Skin epidermis (tissue), 12 donors: ENCODE results near the gene NUP93.
"Not testable (repeated sequence)": the region's sequence is repeated elsewhere in the genome, so short reads cannot be mapped to it uniquely, and the experiment has no call there.

Experiments
- H3K27ac ChIP-seq, 21 experiments: fragments of 200-600 bp; sonication (generic) in 11 of 21; one replicate each; pipeline ENCODE4 v1.5.0; 2020; ENCODE audit warnings: mild to moderate bottlenecking in 3 of 21, inconsistent platforms in 2 of 21, moderate library complexity in 2 of 21
- H3K4me3 ChIP-seq, 7 experiments: fragments of 200-600 bp; sonication (generic) in 2 of 7; one replicate each; pipeline ENCODE4 v1.5.0; 2020; ENCODE audit warnings: inconsistent platforms in 2 of 7, mild to moderate bottlenecking in 2 of 7, moderate library complexity in 1 of 7

Gene NUP93

GRCh38 chr16:56807011-56807675 is 77.2 kb downstream of the NUP93 start:
- H3K27ac ChIP-seq: no peak overlapping the region
- H3K4me3 ChIP-seq: no peak overlapping the region

- H3K27ac ChIP-seq, H3K4me3 ChIP-seq: not testable (repeated sequence)
These were observed 77.7 kb downstream of the NUP93 start for GRCh38 chr16:56807676-56808067.

GRCh38 chr16:56810954-56811353 is 81.0 kb downstream of the NUP93 start:
- no peak overlapping the region for H3K4me3 ChIP-seq
- H3K27ac ChIP-seq: no peak overlapping the region

GRCh38 chr16:56811602-56812001 is 81.7 kb downstream of the NUP93 start:
- not testable (repeated sequence) for H3K4me3 ChIP-seq, H3K27ac ChIP-seq

- H3K4me3 ChIP-seq: no peak overlapping the region
These were observed 83.0 kb downstream of the NUP93 start for GRCh38 chr16:56812884-56813283.

GRCh38 chr16:56814537-56815432 is 84.9 kb downstream of the NUP93 start:
- Histone ChIP-seq H3K4me3 (no peak overlapping the region), H3K27ac (no peak overlapping the region)

More at GRCh38 chr16:56812884-56813283, 83.0 kb downstream of the NUP93 start:
- no peak overlapping the region for H3K27ac ChIP-seq

GRCh38 chr16:56815721-56816120 is 85.8 kb downstream of the NUP93 start:
- H3K27ac ChIP-seq: no peak overlapping the region
- no peak overlapping the region for H3K4me3 ChIP-seq

GRCh38 chr16:56817056-56817455 is 87.1 kb downstream of the NUP93 start:
- H3K27ac ChIP-seq: no peak overlapping the region

GRCh38 chr16:56817938-56818337 is 88.0 kb downstream of the NUP93 start:
- no peak overlapping the region for H3K27ac ChIP-seq
- no peak overlapping the region for H3K4me3 ChIP-seq

More at GRCh38 chr16:56817056-56817455, 87.1 kb downstream of the NUP93 start:
- no peak overlapping the region for H3K4me3 ChIP-seq

- H3K27ac ChIP-seq: no peak overlapping the region
These were observed 93.3 kb downstream of the NUP93 start for GRCh38 chr16:56823081-56823733.

GRCh38 chr16:56824331-56824730 is 94.4 kb downstream of the NUP93 start:
- Histone ChIP-seq H3K4me3 (no peak overlapping the region), H3K27ac (no peak overlapping the region)

More at GRCh38 chr16:56823081-56823733, 93.3 kb downstream of the NUP93 start:
- H3K4me3 ChIP-seq: no peak overlapping the region

- Histone ChIP-seq H3K27ac (no peak overlapping the region), H3K4me3 (no peak overlapping the region)
These were observed 94.9 kb downstream of the NUP93 start for GRCh38 chr16:56824804-56825203.

- Histone ChIP-seq H3K27ac (no peak overlapping the region), H3K4me3 (no peak overlapping the region)
These were observed 95.9 kb downstream of the NUP93 start for GRCh38 chr16:56825826-56826225.

GRCh38 chr16:56828647-56829046 is 98.7 kb downstream of the NUP93 start:
- H3K4me3 ChIP-seq: no peak overlapping the region
- H3K27ac ChIP-seq: no peak overlapping the region

GRCh38 chr16:56830669-56831068 is 100.7 kb downstream of the NUP93 start:
- no peak overlapping the region for H3K4me3 ChIP-seq

GRCh38 chr16:56832768-56833167 is 102.8 kb downstream of the NUP93 start:
- Histone ChIP-seq H3K4me3 (no peak overlapping the region), H3K27ac (no peak overlapping the region)

More at GRCh38 chr16:56830669-56831068, 100.7 kb downstream of the NUP93 start:
- no peak overlapping the region for H3K27ac ChIP-seq

GRCh38 chr16:56833243-56833970 is 103.5 kb downstream of the NUP93 start:
- Histone ChIP-seq H3K4me3 (no peak overlapping the region), H3K27ac (no peak overlapping the region)

- H3K4me3 ChIP-seq: no peak overlapping the region
- H3K27ac ChIP-seq: no peak overlapping the region
These were observed 105.4 kb downstream of the NUP93 start for GRCh38 chr16:56835320-56835719.

- H3K27ac ChIP-seq: no peak overlapping the region
- no peak overlapping the region for H3K4me3 ChIP-seq
These were observed 106.7 kb downstream of the NUP93 start for GRCh38 chr16:56836410-56837230.
